Measurements from ENCODE around the gene RTN4. TPM values are rescaled to one million over a fixed set of nuclear protein-coding genes. Genes with fewer than 3 reads are reported as not detected.

Gene RTN4
- total and polyA plus RNA-seq, 2 of the 4 experiments (the other 2 are of a cell fraction), result 77.8 to 588 TPM

DNA sequence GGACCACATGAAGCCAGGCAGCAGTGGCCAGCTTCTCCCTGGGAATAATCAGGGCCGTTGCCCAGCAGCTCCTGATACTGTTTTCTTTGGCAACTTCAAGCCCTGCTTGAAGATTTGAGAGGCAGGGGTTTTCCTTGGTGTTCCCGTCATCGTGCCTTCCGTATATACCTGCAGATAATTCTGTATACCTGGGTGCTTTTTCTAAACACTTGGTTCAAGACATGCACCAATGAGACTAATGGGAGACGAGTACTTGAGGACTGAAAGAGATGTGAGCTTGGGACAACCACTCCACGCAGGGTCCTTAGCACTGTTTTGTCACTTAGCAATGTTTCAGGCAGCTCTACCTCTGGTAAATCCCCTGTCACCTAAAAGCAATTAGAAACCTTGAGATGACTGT is 118.8 kb downstream of the RTN4 start:
- DNase-seq (no peak), ATAC-seq (ENCODE audit: low read depth) (no peak)
- Histone ChIP-seq H3K27ac (ENCODE audit: insufficient read depth, low read length) (no peak overlapping the region), H3K4ac (ENCODE audit: low read depth, low read length) (no peak overlapping the region), H3K56ac (ENCODE audit: extremely low read depth, insufficient read depth, low read length) (no peak overlapping the region), H4K8ac (ENCODE audit: low read depth in 2 of 2, low read length in 2 of 2) (no peak overlapping the region), H3K9ac (ENCODE audit: low read depth, low read length) (no peak overlapping the region), H2BK5ac (ENCODE audit: low read depth, low read length, poor library complexity, severe bottlenecking) (no peak overlapping the region), H3K18ac (ENCODE audit: low read depth, low read length) (no peak overlapping the region), H2AK9ac (replicated peaks; ENCODE audit: low read depth, low read length, poor library complexity) (no peak overlapping the region), H3K14ac (replicated peaks; ENCODE audit: low read depth, low read length) (no peak overlapping the region), H2AK5ac (ENCODE audit: low read depth, low read length) (no peak overlapping the region), H3K9me3 (ENCODE audit: control insufficient read depth, insufficient read depth, low read length) (no peaks in the 10 kb centered on the region), H4K5ac (ENCODE audit: low read depth, low read length) (no peak overlapping the region), H3K9me1 (ENCODE audit: insufficient read depth, low read length) (no peaks in the 10 kb centered on the region), H2AFZ (replicated peaks; ENCODE audit: low read length, poor library complexity) (no peak overlapping the region), H4K91ac (ENCODE audit: insufficient read depth, low read depth, low read length) (no peak overlapping the region), H2BK15ac (ENCODE audit: low read depth, low read length) (no peak overlapping the region), H3K36me3 (ENCODE audit: control insufficient read depth, insufficient read depth, low read length) (no peaks in the 10 kb centered on the region), H4K20me1 (ENCODE audit: insufficient read depth, low read length) (no peaks in the 10 kb centered on the region), H3K79me1 (ENCODE audit: low read depth in 1 of 2, low read length in 2 of 2) (no peaks in the 10 kb centered on the region), H3K27me3 (ENCODE audit: control insufficient read depth, insufficient read depth, low read length) (peaks cover 17% of the 10 kb centered on the region), H2BK20ac (ENCODE audit: low read depth, low read length) (no peak overlapping the region), H2BK120ac (ENCODE audit: low read depth, low read length) (no peak overlapping the region), H3K23ac (ENCODE audit: low read depth, low read length) (no peak overlapping the region), H3K4me2 (ENCODE audit: low read depth, low read length) (no peak overlapping the region), H3K4me1 (ENCODE audit: control insufficient read depth, insufficient read depth, low read length) (no peaks in the 10 kb centered on the region), H3K4me3 (ENCODE audit: insufficient read depth, low read depth, low read length) (no peak overlapping the region)
- CTCF ChIA-PET, result no interaction called here
- POLR2A ChIA-PET (ENCODE audit: unreplicated experiment), result no interaction called here
- in situ Hi-C loops (cut with MboI; ENCODE audit: low sequenced_read_pairs), result no loop called here
- intact Hi-C loops (cut with micrococcal nuclease), result no loop called here
- dilution Hi-C loops (cut with HindIII; ENCODE audit: low sequenced_read_pairs, unreplicated experiment), result no loop called here
- 85% methylated on average over 4 of the region's 6 CpGs; no CpG with 5 or more reads in 1 of the 2 experiments for WGBS, 2 experiments (ENCODE audit: extremely low coverage in 2 of 2, insufficient read length in 1 of 2)
- no peak for TF ChIP-seq RAD21 (IDR thresholded peaks at IDR 0.05; ENCODE audit: low read length)
- TF ChIP-seq, protein P1, sequence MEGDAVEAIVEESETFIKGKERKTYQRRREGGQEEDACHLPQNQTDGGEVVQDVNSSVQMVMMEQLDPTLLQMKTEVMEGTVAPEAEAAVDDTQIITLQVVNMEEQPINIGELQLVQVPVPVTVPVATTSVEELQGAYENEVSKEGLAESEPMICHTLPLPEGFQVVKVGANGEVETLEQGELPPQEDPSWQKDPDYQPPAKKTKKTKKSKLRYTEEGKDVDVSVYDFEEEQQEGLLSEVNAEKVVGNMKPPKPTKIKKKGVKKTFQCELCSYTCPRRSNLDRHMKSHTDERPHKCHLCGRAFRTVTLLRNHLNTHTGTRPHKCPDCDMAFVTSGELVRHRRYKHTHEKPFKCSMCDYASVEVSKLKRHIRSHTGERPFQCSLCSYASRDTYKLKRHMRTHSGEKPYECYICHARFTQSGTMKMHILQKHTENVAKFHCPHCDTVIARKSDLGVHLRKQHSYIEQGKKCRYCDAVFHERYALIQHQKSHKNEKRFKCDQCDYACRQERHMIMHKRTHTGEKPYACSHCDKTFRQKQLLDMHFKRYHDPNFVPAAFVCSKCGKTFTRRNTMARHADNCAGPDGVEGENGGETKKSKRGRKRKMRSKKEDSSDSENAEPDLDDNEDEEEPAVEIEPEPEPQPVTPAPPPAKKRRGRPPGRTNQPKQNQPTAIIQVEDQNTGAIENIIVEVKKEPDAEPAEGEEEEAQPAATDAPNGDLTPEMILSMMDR (conservative IDR thresholded peaks at IDR 0.05; ENCODE audit: low read depth, low read length), result no peak
- no peak for TF ChIP-seq SMC3 (IDR thresholded peaks at IDR 0.05; ENCODE audit: low read depth, low read length)
- no peak for TF ChIP-seq MAFK (IDR thresholded peaks at IDR 0.05; ENCODE audit: low read depth, low read length)
- no peak for TF ChIP-seq POLR2A (IDR thresholded peaks at IDR 0.05; ENCODE audit: low read depth, low read length)
- no peak for TF ChIP-seq RCOR1 (IDR thresholded peaks at IDR 0.05; ENCODE audit: insufficient replicate concordance, low read length)
- no peak for TF ChIP-seq CHD1 (IDR thresholded peaks at IDR 0.05; ENCODE audit: low read depth, low read length)
- TF ChIP-seq NFE2L2 (IDR thresholded peaks at IDR 0.05; ENCODE audit: low read depth, low read length), result no peak
- TF ChIP-seq MXI1 (IDR thresholded peaks at IDR 0.05; ENCODE audit: borderline replicate concordance, low read depth, low read length), result no peak
- TF ChIP-seq CEBPB (IDR thresholded peaks at IDR 0.05; ENCODE audit: low read depth, low read length), result no peak
- TF ChIP-seq, protein P2, sequence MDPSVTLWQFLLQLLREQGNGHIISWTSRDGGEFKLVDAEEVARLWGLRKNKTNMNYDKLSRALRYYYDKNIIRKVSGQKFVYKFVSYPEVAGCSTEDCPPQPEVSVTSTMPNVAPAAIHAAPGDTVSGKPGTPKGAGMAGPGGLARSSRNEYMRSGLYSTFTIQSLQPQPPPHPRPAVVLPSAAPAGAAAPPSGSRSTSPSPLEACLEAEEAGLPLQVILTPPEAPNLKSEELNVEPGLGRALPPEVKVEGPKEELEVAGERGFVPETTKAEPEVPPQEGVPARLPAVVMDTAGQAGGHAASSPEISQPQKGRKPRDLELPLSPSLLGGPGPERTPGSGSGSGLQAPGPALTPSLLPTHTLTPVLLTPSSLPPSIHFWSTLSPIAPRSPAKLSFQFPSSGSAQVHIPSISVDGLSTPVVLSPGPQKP (IDR thresholded peaks at IDR 0.05; ENCODE audit: borderline replicate concordance, low read depth, low read length), result no peak
- TF ChIP-seq, protein P3, sequence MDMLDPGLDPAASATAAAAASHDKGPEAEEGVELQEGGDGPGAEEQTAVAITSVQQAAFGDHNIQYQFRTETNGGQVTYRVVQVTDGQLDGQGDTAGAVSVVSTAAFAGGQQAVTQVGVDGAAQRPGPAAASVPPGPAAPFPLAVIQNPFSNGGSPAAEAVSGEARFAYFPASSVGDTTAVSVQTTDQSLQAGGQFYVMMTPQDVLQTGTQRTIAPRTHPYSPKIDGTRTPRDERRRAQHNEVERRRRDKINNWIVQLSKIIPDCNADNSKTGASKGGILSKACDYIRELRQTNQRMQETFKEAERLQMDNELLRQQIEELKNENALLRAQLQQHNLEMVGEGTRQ (IDR thresholded peaks at IDR 0.05; ENCODE audit: low read depth, low read length), result no peak
- TF ChIP-seq MAZ (IDR thresholded peaks at IDR 0.05; ENCODE audit: borderline replicate concordance, low read depth, low read length), result no peak
- TF ChIP-seq FOS (IDR thresholded peaks at IDR 0.05; ENCODE audit: low read depth, low read length), result no peak
- TF ChIP-seq RFX5 (IDR thresholded peaks at IDR 0.05; ENCODE audit: low read depth, low read length), result no peak
- no peak for TF ChIP-seq BHLHE40 (IDR thresholded peaks at IDR 0.05; ENCODE audit: low read depth, low read length)
- BruUV-seq (replicated peaks), result no TSS peak
